Liver (tissue), 3 donors: Measurements from ENCODE around the gene RPL27A.

ENCODE experiments used
- CTCF ChIP-seq: fragments of 150-350 bp; IDR thresholded peaks from 2 replicates; pipeline ENCODE4 v1.5.1; 2017; ENCODE audit warnings: improper control_type of control experiment, low read depth, low read length; ENCODE audit not compliant: missing input control
- EGR1 ChIP-seq, 2 donors: IDR thresholded peaks; 2 replicates each; pipeline ENCODE4 v1.6.1; 2016 to 2018; ENCODE audit warnings: antibody characterized with exemption in 2 of 2, low read depth in 2 of 2
- FOXA2 ChIP-seq: IDR thresholded peaks from 2 replicates; pipeline ENCODE4 v1.6.1; 2016; ENCODE audit warnings: antibody characterized with exemption
- HNF4G ChIP-seq: IDR thresholded peaks from 2 replicates; pipeline ENCODE4 v1.6.1; 2016; ENCODE audit warnings: antibody characterized with exemption
- JUND ChIP-seq, 2 donors: IDR thresholded peaks; 2 replicates each; pipeline ENCODE4 v1.6.1; 2016; ENCODE audit warnings: antibody characterized with exemption in 2 of 2
- RAD21 ChIP-seq, 2 donors: IDR thresholded peaks; 2 replicates each; pipeline ENCODE4 v1.6.1; 2016; ENCODE audit warnings: antibody characterized with exemption in 2 of 2, mild to moderate bottlenecking in 2 of 2
- RXRA ChIP-seq, 2 donors: IDR thresholded peaks; 2 replicates each; pipeline ENCODE4 v1.6.1; 2017 to 2018; ENCODE audit warnings: antibody characterized with exemption in 2 of 2, mild to moderate bottlenecking in 1 of 2
- donor health status: healthy.
- donor health status: healthy.

GRCh38 chr11:8665222-8665621, 17.4 kb upstream of the RPL27A start:
- TF ChIP-seq RXRA (IDR thresholded peaks at IDR 0.05) (no peak), CTCF (no peak), FOXA2 (no peak), EGR1 (IDR thresholded peaks at IDR 0.05; ENCODE audit: low read depth in 2 of 2) (no peak), JUND (IDR thresholded peaks at IDR 0.05) (no peak), HNF4G (no peak), RAD21 (IDR thresholded peaks at IDR 0.05) (no peak)
